Neuronal stem cell (in vitro differentiated cells): ENCODE results near the gene CCDC51.

ENCODE experiments used
- DNase-seq: peaks from one replicate; pipeline ENCODE4 v3.0.0-alpha.2; 2013; ENCODE audit warnings: low spot score
- H2AFZ ChIP-seq: one replicate; pipeline ENCODE4 v1.6.1; 2013; ENCODE audit warnings: mild to moderate bottlenecking, low read length, inconsistent platforms
- H2AK5ac ChIP-seq: 2 replicates; pipeline ENCODE4 v1.6.1; 2013; ENCODE audit warnings: low read depth, mild to moderate bottlenecking, inconsistent platforms, low read length, moderate library complexity, mixed read lengths
- H2BK120ac ChIP-seq: 2 replicates; pipeline ENCODE4 v1.6.1; 2013; ENCODE audit warnings: low read depth, mild to moderate bottlenecking, inconsistent platforms, low read length, moderate library complexity, mixed read lengths
- H2BK12ac ChIP-seq: one replicate; pipeline ENCODE4 v1.6.1; 2013; ENCODE audit warnings: low read length, inconsistent platforms
- H2BK15ac ChIP-seq: 2 replicates; pipeline ENCODE4 v1.6.1; 2013; ENCODE audit warnings: mild to moderate bottlenecking, low read length, inconsistent platforms, mixed read lengths
- H2BK5ac ChIP-seq: one replicate; pipeline ENCODE4 v1.6.1; 2013; ENCODE audit warnings: inconsistent platforms, mild to moderate bottlenecking, low read length, moderate library complexity
- H3K14ac ChIP-seq: one replicate; pipeline ENCODE4 v1.6.1; 2013; ENCODE audit warnings: low read length, inconsistent platforms
- H3K18ac ChIP-seq: 2 replicates; pipeline ENCODE4 v1.6.1; 2013; ENCODE audit warnings: low read length, inconsistent platforms
- H3K23ac ChIP-seq: 2 replicates; pipeline ENCODE4 v1.6.1; 2013; ENCODE audit warnings: low read depth, mild to moderate bottlenecking, mixed read lengths, low read length, inconsistent platforms; ENCODE audit not compliant: poor library complexity
- H3K27ac ChIP-seq: replicated peaks from 3 replicates; pipeline ENCODE4 v1.5.1; 2013; ENCODE audit warnings: low read length, inconsistent platforms
- H3K27me3 ChIP-seq, 3 experiments: 2 replicates each; pipeline ENCODE4 v1.6.1; 2013; ENCODE audit warnings: low read length in 3 of 3, mild to moderate bottlenecking in 2 of 3, inconsistent platforms in 1 of 3, low read depth in 1 of 3, mixed read lengths in 1 of 3, moderate library complexity in 1 of 3; ENCODE audit not compliant: control insufficient read depth in 3 of 3, insufficient read depth in 3 of 3
- H3K36me3 ChIP-seq, 2 donors: replicated peaks in 1 of 2; 2 replicates each; pipeline ENCODE4 v1.6.1; 2013; ENCODE audit warnings: low read length in 2 of 2; ENCODE audit not compliant: control insufficient read depth in 2 of 2, insufficient read depth in 2 of 2
- H3K4ac ChIP-seq: 2 replicates; pipeline ENCODE4 v1.6.1; 2013; ENCODE audit warnings: inconsistent platforms, mild to moderate bottlenecking, low read length, moderate library complexity
- H3K4me1 ChIP-seq, 2 donors: 1 replicate in 1 of 2; 2 replicates in 1 of 2; pipeline ENCODE4 v1.6.1; 2013; ENCODE audit warnings: low read length in 2 of 2, low read depth in 1 of 2; ENCODE audit not compliant: control insufficient read depth in 2 of 2, insufficient read depth in 1 of 2
- H3K4me2 ChIP-seq: one replicate; pipeline ENCODE4 v1.6.1; 2013; ENCODE audit warnings: mild to moderate bottlenecking, low read length, inconsistent platforms; ENCODE audit not compliant: insufficient read depth, poor library complexity, severe bottlenecking
- H3K4me3 ChIP-seq, 2 donors: 2 replicates each; pipeline ENCODE4 v1.5.1; 2013; ENCODE audit warnings: low read length in 2 of 2, mild to moderate bottlenecking in 2 of 2, inconsistent platforms in 1 of 2, moderate library complexity in 1 of 2
- H3K79me1 ChIP-seq: one replicate; pipeline ENCODE4 v1.6.1; 2013; ENCODE audit warnings: low read depth, mild to moderate bottlenecking, inconsistent platforms, low read length, moderate library complexity
- H3K9ac ChIP-seq: one replicate; pipeline ENCODE4 v1.6.1; 2013; ENCODE audit warnings: mild to moderate bottlenecking, low read depth, low read length, inconsistent platforms; ENCODE audit not compliant: poor library complexity
- H3K9me3 ChIP-seq, 2 donors: replicated peaks in 1 of 2; 2 replicates each; pipeline versions ENCODE3 to v1.6.1; 2013; ENCODE audit warnings: low read length in 2 of 2, mild to moderate bottlenecking in 2 of 2, inconsistent platforms in 1 of 2, low read depth in 1 of 2, mixed read lengths in 1 of 2, moderate library complexity in 1 of 2; ENCODE audit not compliant: control insufficient read depth in 2 of 2, insufficient read depth in 1 of 2
- H4K8ac ChIP-seq: one replicate; pipeline ENCODE4 v1.6.1; 2013; ENCODE audit warnings: low read depth, mild to moderate bottlenecking, inconsistent platforms, low read length, moderate library complexity
- H4K91ac ChIP-seq: one replicate; pipeline ENCODE4 v1.6.1; 2013; ENCODE audit warnings: low read length, low read depth, mild to moderate bottlenecking, inconsistent platforms; ENCODE audit not compliant: poor library complexity
- WGBS, 2 donors: extraction: QIAGEN DNeasy Blood & Tissue Kit; methylation state at CpG; one replicate each; pipeline ENCODE4 v1.1.7; 2013; ENCODE audit warnings: missing lambda C conversion rate in 2 of 2, mixed read lengths in 1 of 2; ENCODE audit not compliant: insufficient read length in 2 of 2, insufficient replicate concordance in 1 of 2; ENCODE audit errors: extremely low coverage in 2 of 2; 5-methylcytosine and 5-hydroxymethylcytosine counted together

The CCDC51 gene

DNA sequence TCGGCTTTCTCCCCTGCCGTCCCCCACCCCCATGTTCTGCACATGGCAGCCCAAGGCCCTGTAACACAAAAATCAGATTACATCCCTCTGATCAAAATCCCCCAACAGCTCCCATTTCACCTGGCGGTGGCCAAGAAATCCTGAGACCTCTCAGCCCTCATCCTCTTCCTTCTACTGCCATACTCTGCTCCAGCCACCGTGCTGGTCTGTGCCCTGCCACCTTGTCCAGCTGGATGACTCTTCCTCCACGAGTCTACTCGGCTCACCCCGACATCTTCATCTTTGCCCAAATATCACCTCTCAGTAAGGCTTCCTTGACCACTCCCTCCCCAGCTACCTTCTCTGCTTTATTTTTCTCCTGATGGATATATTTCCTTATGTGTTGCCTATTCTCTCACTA, 3.1 kb downstream of the CCDC51 start:
- Histone ChIP-seq H3K14ac (no peak overlapping the region), H2BK5ac (no peak overlapping the region), H3K9me3 (no peaks in the 10 kb centered on the region), H3K36me3 (peaks cover 17 to 38% of the 10 kb centered on the region in 2 donors), H3K18ac (no peak overlapping the region), H4K8ac (no peak overlapping the region), H2AFZ (no peak overlapping the region), H2BK12ac (no peak overlapping the region), H3K23ac (no peak overlapping the region), H3K79me1 (peaks cover 9% of the 10 kb centered on the region), H2BK15ac (no peak overlapping the region), H4K91ac (no peak overlapping the region), H3K27ac (no peak overlapping the region), H2BK120ac (no peak overlapping the region), H3K4me3 (no peak overlapping the region), H3K27me3 (no peaks in the 10 kb centered on the region), H3K4ac (no peak overlapping the region), H3K4me2 (no peak overlapping the region), H3K9ac (no peak overlapping the region), H3K4me1 (peaks cover 6 to 17% of the 10 kb centered on the region in 2 donors), H2AK5ac (no peak overlapping the region)
- no CpG with 5 or more reads among the region's 7 CpGs for WGBS, 2 donors
- no peak for DNase-seq

GRCh38 chr3:48436477-48436787, 3.5 kb downstream of the CCDC51 start:
- H3K9ac ChIP-seq: no peak overlapping the region
- H3K23ac ChIP-seq: no peak overlapping the region
- H2BK12ac ChIP-seq: no peak overlapping the region
- H3K4me2 ChIP-seq: no peak overlapping the region
- no peak overlapping the region for H3K27ac ChIP-seq
- no peak overlapping the region for H2BK5ac ChIP-seq
- H2AK5ac ChIP-seq: no peak overlapping the region
- no peak for DNase-seq
- no peaks in the 10 kb centered on the region for H3K9me3 ChIP-seq
- H3K4ac ChIP-seq: no peak overlapping the region
- no peak overlapping the region for H2BK120ac ChIP-seq
- H3K14ac ChIP-seq: no peak overlapping the region
- no peaks in the 10 kb centered on the region for H3K27me3 ChIP-seq
- H4K91ac ChIP-seq: no peak overlapping the region
- H3K4me1 ChIP-seq: peaks cover 2 to 15% of the 10 kb centered on the region in 2 donors
- peaks cover 7% of the 10 kb centered on the region for H3K79me1 ChIP-seq
- H3K36me3 ChIP-seq: peaks cover 16 to 38% of the 10 kb centered on the region in 2 donors
- WGBS, 2 donors: no CpG with 5 or more reads among the region's 1 CpG
- no peak overlapping the region for H3K4me3 ChIP-seq
- H3K18ac ChIP-seq: no peak overlapping the region
- peak overlapping the region; percentile 55 for H4K8ac ChIP-seq
- no peak overlapping the region for H2AFZ ChIP-seq
- no peak overlapping the region for H2BK15ac ChIP-seq

DNA sequence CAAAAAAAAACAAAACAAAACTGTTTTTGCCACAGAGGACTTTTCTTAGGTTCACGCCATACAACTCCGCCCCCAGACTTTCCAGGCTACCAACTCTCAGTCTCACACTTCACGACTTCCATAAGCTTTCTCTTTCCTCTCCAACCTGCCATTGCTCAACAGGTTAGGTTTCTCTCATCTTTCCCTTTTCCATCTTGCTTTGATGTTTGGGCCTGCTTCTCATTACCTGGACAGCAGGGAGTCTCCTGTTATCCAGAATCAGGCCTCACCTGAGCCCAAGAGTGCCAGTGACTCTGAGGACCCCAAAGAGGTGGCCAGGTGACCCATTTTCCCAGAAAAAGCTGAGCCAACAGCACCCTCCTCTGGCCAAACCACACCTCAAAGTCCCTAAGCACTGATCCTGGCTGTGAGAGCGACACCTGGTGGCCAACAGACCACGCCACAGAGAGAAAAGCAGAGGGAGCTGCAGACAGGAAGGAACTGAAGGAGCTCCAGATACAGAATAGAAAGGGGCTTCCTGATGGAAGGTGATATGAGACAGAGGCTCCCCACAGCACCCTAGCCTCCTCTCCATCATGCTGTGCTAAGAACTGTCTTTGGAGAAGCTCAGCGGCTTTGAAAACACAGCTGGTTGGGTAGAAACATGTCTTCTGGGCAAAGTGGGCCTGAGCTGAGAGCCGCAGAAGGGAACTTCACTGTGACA, 4.0 kb downstream of the CCDC51 start:
- Histone ChIP-seq H2BK5ac (no peak overlapping the region), H2BK15ac (no peak overlapping the region), H2BK12ac (no peak overlapping the region), H3K4me3 (no peak overlapping the region), H2BK120ac (no peak overlapping the region), H3K9ac (no peak overlapping the region), H3K27me3 (no peaks in the 10 kb centered on the region), H3K36me3 (peaks cover 16 to 38% of the 10 kb centered on the region in 2 donors), H3K18ac (no peak overlapping the region), H3K27ac (no peak overlapping the region), H4K8ac (no peak overlapping the region), H4K91ac (no peak overlapping the region), H3K4me1 (peaks cover 0 to 16% of the 10 kb centered on the region in 2 donors), H2AK5ac (no peak overlapping the region), H3K9me3 (no peaks in the 10 kb centered on the region), H3K23ac (no peak overlapping the region), H3K4me2 (no peak overlapping the region), H3K4ac (no peak overlapping the region), H3K79me1 (peaks cover 7% of the 10 kb centered on the region), H2AFZ (no peak overlapping the region), H3K14ac (no peak overlapping the region)
- peak; percentile 89 for DNase-seq
- WGBS, 2 donors: no CpG with 5 or more reads among the region's 7 CpGs

DNA sequence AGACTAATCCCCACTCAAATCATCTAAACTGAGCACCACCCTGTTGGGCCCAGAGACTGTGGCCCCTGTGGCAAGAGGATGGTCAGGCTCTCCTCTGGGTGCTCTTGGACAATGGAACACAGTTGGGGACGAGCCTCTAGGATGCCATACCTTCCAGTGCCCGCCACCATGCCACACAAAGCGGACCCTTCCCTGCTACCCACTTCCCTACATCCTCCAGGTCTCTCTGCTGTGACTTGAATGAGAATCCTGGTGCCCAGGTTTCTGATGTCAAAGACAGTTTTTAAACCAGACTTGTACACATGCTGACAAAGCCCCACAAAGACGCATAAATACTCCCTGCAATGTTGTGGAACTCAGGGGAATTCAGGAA, 4.7 kb downstream of the CCDC51 start:
- peak overlapping the region; percentile 32 for H2BK15ac ChIP-seq
- peaks cover 16 to 38% of the 10 kb centered on the region in 2 donors for H3K36me3 ChIP-seq
- no peak overlapping the region for H2AFZ ChIP-seq
- no CpG with 5 or more reads among the region's 4 CpGs for WGBS, 2 donors
- no peak overlapping the region for H3K4me3 ChIP-seq
- no peak overlapping the region for H4K91ac ChIP-seq
- H3K27ac ChIP-seq: no peak overlapping the region
- no peak overlapping the region for H3K4ac ChIP-seq
- H4K8ac ChIP-seq: no peak overlapping the region
- DNase-seq: no peak
- peak overlapping the region; percentile 19 for H2BK12ac ChIP-seq
- no peak overlapping the region for H3K9ac ChIP-seq
- no peak overlapping the region for H3K14ac ChIP-seq
- H2AK5ac ChIP-seq: no peak overlapping the region
- peaks cover under 1 to 23% of the 10 kb centered on the region in 2 donors for H3K4me1 ChIP-seq
- H3K79me1 ChIP-seq: peaks cover 8% of the 10 kb centered on the region
- no peaks in the 10 kb centered on the region for H3K9me3 ChIP-seq
- H2BK120ac ChIP-seq: no peak overlapping the region
- H3K27me3 ChIP-seq: no peaks in the 10 kb centered on the region
- no peak overlapping the region for H3K23ac ChIP-seq
- H3K4me2 ChIP-seq: no peak overlapping the region
- H2BK5ac ChIP-seq: no peak overlapping the region
- no peak overlapping the region for H3K18ac ChIP-seq
